Mucosa of rectum (tissue), 2 donors: ENCODE measurements around the gene CARNS1.
"Not testable (repeated sequence)": the region's sequence is repeated elsewhere in the genome, so short reads cannot be mapped to it uniquely, and the experiment has no call there.

Experiments
- H3K27ac ChIP-seq, 2 donors: one replicate each; pipeline ENCODE4 v1.7.0; 2013; ENCODE audit warnings: inconsistent platforms in 2 of 2, low read depth in 2 of 2, low read length in 2 of 2
- H3K27me3 ChIP-seq, 2 donors: one replicate each; pipeline ENCODE4 v1.7.0; 2013; ENCODE audit warnings: low read length in 2 of 2; ENCODE audit not compliant: control insufficient read depth in 2 of 2, insufficient read depth in 2 of 2
- H3K36me3 ChIP-seq, 2 donors: one replicate each; pipeline ENCODE4 v1.7.0; 2013; ENCODE audit warnings: low read length in 2 of 2; ENCODE audit not compliant: control insufficient read depth in 2 of 2, insufficient read depth in 2 of 2
- H3K4me1 ChIP-seq, 2 donors: one replicate each; pipeline ENCODE4 v1.7.0; 2013; ENCODE audit warnings: low read length in 2 of 2, mild to moderate bottlenecking in 1 of 2; ENCODE audit not compliant: control insufficient read depth in 2 of 2, insufficient read depth in 2 of 2
- H3K4me3 ChIP-seq, 2 donors: one replicate each; pipeline ENCODE4 v1.7.0; 2013; ENCODE audit warnings: low read length in 2 of 2
- H3K9ac ChIP-seq, 2 donors: one replicate each; pipeline ENCODE4 v1.7.0; 2013; ENCODE audit warnings: low read length in 2 of 2, low read depth in 1 of 2, mild to moderate bottlenecking in 1 of 2
- H3K9me3 ChIP-seq, 2 donors: one replicate each; pipeline ENCODE4 v1.7.0; 2013; ENCODE audit warnings: low read length in 2 of 2; ENCODE audit not compliant: control insufficient read depth in 2 of 2
- donor health status: healthy.
- donor health status: Normal muscosa, but diverticular disease.

Gene CARNS1

DNA sequence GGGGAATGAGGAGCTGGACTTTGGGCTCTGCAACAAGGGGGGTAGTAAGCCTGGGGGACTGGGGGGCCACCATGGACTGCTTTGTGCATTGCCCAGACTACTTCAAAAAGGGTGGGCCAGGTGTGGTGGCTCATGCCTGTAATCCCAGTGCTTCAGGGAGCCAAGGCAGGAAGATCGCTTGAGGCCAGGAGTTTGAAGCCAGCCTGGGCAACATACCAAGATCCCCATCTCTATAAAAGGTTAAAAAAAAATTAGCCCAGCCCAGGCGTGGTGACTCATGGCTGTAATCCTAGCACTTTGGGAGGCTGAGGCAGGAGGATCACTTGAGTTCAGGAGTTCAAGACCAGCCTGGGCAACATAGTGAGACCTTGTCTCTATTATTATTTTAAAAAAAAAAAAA lies 50.1 kb downstream of the CARNS1 start:
- H3K36me3 ChIP-seq, H3K27me3 ChIP-seq, H3K9me3 ChIP-seq: not testable (repeated sequence)
- H3K4me3 ChIP-seq = peak overlapping the region; percentile 81
- peak overlapping the region; percentile 97 for H3K27ac ChIP-seq
- H3K9ac ChIP-seq = peak overlapping the region in 1 of 2 donors; percentile 94
- H3K4me1 ChIP-seq = peaks cover 24 to 27% of the 10 kb centered on the region in 2 donors

DNA sequence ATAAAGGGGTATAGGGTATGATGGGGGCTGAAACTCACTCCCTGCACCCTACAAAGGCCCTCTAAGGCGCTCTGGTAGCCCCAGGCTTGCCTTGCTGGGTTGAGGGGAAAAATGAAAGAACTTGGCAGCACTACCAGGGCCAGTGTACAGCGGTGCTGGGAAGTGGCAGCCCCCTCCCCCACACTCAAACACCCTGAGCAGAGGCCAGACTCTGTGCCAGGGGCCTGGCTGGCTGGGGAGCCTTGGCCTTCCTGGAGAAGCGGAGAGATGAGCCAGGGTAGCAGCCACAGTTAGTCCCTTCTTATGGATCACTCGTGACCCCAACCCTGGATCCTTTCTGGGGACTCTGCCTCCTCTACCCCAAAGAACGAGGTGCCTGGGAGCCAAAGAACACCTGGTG lies 50.9 kb downstream of the CARNS1 start:
- no peak overlapping the region for H3K27ac ChIP-seq
- no peaks in the 10 kb centered on the region for H3K9me3 ChIP-seq
- no peaks in the 10 kb centered on the region for H3K27me3 ChIP-seq
- peaks cover 24 to 27% of the 10 kb centered on the region in 2 donors for H3K4me1 ChIP-seq
- no peak overlapping the region for H3K4me3 ChIP-seq
- no peaks in the 10 kb centered on the region for H3K36me3 ChIP-seq
- H3K9ac ChIP-seq = no peak overlapping the region

DNA sequence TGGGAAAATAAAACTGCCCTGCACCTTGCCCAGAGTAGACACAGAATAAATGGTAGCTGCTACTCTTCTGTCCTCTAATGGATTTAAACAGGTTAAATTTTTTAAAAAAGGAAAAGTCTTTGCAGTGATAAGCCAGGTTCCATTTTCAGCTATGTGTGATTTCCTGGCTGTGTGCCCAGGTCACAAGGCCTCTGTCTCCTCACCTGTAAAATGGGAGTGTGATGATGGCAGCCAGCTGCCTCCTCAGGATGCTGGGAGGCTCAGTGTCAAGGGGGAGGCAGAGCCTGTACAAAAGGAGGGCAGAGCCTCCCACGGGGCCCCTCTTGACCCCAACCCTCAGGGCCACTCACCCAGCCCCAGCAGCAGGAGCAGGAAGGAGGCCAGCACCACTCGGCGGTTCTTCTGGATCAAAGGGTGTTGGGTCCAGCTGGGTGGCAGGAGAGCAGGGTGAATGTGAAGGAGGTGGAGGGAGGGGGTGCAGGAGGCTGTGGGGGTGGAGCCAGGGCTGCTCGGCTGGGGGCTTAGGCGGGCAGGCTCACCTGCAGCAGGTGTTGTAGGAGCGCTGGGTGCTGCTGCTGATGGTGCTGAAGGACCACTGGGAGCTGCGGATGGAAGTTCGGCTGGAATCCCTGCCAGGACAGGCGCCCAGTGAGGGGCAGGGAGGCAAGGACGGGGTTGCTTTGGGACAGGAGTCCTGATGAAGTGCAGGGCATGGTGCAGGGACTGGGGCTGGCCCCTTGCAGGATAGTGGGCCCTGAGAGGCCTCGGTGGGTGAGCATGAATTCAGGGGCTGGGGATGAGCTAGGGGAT lies 51.7 kb downstream of the CARNS1 start:
- peak overlapping the region in 1 of 2 donors; percentile 24 for H3K9ac ChIP-seq
- H3K4me1 ChIP-seq = peaks cover 24 to 27% of the 10 kb centered on the region in 2 donors
- H3K36me3 ChIP-seq = no peaks in the 10 kb centered on the region
- no peak overlapping the region for H3K27ac ChIP-seq
- H3K4me3 ChIP-seq = no peak overlapping the region
- H3K9me3 ChIP-seq = no peaks in the 10 kb centered on the region
- no peaks in the 10 kb centered on the region for H3K27me3 ChIP-seq

DNA sequence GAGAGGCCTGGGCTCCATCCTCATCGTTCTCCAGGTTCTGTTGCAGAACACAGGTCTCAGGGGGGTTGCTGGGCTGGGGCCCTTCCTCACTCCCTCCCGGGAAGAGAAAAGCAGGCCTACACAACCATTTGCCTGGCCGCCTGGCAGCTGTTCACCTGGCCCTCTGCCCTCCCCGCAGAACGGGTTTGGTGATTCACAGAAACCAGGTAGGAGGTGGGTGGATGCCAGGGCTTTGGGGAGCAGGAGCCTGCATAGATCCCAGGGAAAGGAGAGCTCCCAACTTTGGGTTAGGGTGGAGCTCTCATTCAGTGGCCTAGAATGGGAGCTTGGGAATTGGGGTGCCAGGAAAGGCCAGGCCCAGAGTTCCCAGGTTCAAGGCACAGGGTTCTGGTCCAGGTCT lies 52.6 kb downstream of the CARNS1 start:
- H3K9me3 ChIP-seq = no peaks in the 10 kb centered on the region
- peaks cover 24 to 27% of the 10 kb centered on the region in 2 donors for H3K4me1 ChIP-seq
- H3K27ac ChIP-seq = peak overlapping the region; percentile 79 to 88
- peak overlapping the region; percentile 85 to 86 for H3K9ac ChIP-seq
- peak overlapping the region; percentile 76 to 79 for H3K4me3 ChIP-seq
- no peaks in the 10 kb centered on the region for H3K27me3 ChIP-seq
- no peaks in the 10 kb centered on the region for H3K36me3 ChIP-seq

DNA sequence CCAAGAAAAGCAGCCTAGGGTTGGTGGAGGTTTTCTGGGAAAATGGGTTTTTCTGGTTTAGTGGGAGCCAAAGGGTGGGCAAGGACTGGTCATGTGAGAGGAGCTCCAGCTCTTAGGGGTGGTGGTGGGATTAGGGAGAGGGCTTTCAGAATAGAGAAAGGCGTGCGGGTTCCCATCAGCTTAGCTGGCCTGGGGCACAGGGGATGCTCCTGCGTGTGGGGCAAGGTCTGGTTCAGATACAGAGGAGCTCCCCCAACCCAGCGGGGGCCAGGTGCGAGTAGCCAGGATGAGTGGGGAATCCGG lies 52.9 kb downstream of the CARNS1 start:
- Histone ChIP-seq H3K4me1 (peaks cover 24 to 27% of the 10 kb centered on the region in 2 donors), H3K36me3 (no peaks in the 10 kb centered on the region), H3K9me3 (no peaks in the 10 kb centered on the region), H3K4me3 (peak overlapping the region; percentile 76 to 79), H3K9ac (peak overlapping the region; percentile 85 to 86), H3K27ac (peak overlapping the region; percentile 79 to 88), H3K27me3 (no peaks in the 10 kb centered on the region)

DNA sequence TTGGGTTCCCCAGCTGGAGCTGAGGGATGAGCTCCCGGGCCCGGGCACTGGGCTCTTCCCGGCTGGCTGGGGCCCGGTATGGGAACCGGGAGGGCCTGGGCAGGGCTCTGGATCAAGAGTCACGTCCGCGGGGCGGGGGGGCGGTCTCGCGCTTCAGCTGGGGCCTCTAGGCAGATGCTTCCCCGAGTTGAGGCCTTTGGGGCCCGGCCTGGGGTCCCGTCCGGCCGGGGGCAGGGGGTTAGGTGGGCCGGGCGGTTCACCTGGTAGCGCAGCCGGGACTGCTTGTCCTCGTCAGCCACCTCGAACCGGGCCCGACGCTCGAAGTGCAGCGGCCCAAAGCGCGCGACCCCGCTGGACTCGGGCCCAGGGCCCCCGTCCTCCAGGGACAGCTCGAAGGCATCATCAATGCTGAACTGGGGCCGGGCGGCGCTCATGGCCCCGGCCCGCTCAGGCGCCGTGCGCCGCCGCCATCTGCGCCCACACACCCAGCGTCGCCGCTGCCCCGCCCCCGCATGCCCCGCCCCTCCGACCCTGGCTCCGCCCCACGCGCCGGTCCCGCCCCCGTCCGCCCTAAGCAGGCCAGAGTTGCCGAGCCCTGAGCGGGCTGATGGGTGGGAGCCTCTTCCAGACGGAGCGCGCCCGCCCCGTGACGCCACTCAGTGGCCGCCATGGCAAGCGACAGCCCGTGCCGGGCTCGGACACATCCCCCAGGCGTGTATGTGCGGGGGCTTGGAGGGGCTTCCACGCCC lies 53.5 kb downstream of the CARNS1 start, which contains the start of gene TMEM134:
Gene TMEM134, minus strand, starts transcription at position 493 of the 749 bp plus-strand sequence. Its CDS starts 59 bp downstream, at position 434.
- Histone ChIP-seq H3K9ac (peak within 1 kb of the TSS; percentile 85 to 97), H3K27me3 (no peaks in the 10 kb centered on the region), H3K4me1 (peaks cover 20 to 25% of the 10 kb centered on the region in 2 donors), H3K4me3 (peak within 1 kb of the TSS; percentile 76 to 86), H3K9me3 (no peaks in the 10 kb centered on the region), H3K27ac (peak within 1 kb of the TSS; percentile 79 to 88), H3K36me3 (no peaks in the 10 kb centered on the region)

DNA sequence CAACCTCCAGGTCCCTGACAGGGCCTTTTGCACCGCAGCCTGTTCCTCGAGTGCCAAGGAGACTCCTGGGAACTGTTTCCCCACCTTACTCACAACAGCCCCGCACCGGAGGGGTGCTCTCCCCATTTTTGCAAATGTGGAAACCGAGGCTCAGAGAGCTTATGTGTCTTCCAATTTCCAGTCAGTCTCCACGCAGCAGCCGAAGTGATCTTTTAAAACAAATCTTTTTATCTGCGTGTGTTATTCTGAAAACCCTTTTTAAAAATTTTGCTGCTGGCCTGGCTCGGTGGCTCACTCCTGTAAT lies 54.0 kb downstream of the CARNS1 start:
- Histone ChIP-seq H3K4me1 (peaks cover 15 to 19% of the 10 kb centered on the region in 2 donors), H3K9me3 (no peaks in the 10 kb centered on the region), H3K27me3 (no peaks in the 10 kb centered on the region), H3K36me3 (no peaks in the 10 kb centered on the region), H3K4me3 (peak overlapping the region; percentile 76 to 86), H3K27ac (peak overlapping the region; percentile 72 to 82), H3K9ac (peak overlapping the region; percentile 80 to 97)

DNA sequence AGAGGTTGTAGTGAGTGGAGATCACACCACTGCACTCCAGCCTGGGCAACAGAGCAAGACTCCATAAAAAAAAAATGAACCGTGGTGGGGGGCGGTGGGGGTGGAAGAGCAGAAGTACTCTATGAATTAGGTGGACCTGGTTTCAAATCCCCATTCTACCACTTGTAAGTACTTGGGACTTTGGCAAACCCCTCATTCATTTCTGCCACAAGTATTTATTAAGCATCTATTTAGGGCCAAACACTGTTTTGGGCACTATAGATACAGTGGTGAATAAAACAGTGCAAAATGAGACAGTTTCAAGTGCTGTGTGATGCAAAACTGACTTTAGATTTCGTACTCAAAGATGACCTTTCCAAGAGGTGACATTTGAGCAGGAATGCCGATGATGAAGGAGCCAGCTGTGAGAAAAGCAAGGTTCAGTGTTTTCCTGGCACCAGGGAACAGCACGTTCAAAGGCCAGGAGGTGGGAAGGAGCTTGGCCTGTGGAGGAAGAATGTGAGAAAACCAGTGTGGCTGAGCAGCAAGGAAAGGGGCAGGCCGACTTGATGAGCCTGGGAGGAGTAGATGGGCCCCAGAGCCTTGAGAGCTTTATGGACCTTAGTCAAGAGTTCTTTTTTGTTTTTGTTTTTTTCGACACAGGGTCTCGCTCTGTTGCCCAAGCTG lies 55.0 kb downstream of the CARNS1 start:
- Histone ChIP-seq H3K36me3 (no peaks in the 10 kb centered on the region), H3K9ac (no peak overlapping the region), H3K27ac (no peak overlapping the region), H3K27me3 (no peaks in the 10 kb centered on the region), H3K4me3 (no peak overlapping the region), H3K4me1 (peaks cover 10 to 15% of the 10 kb centered on the region in 2 donors), H3K9me3 (no peaks in the 10 kb centered on the region)

DNA sequence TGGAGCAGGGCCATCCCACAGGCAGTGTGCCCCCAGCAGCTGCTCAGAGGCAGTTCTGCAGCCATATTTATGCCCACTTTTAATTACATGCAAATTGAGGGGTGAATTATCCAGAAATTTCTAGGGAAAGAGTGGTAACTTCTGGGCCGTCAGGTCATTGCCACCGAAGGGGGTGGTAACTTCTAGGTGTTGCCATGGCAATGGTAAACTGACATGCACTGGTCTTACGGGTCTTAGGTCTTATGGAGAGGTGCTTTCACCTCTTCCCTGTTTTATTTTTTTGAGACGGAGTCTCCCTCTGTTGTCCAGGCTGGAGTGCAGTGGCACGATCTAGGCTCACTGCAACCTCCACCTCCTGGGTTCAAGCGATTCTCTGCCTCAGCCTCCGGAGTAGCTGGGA lies 57.4 kb downstream of the CARNS1 start:
- H3K4me1 ChIP-seq = peaks cover 6 to 8% of the 10 kb centered on the region in 2 donors
- H3K36me3 ChIP-seq = no peaks in the 10 kb centered on the region
- H3K27ac ChIP-seq = no peak overlapping the region
- no peak overlapping the region for H3K9ac ChIP-seq
- no peaks in the 10 kb centered on the region for H3K9me3 ChIP-seq
- H3K27me3 ChIP-seq = no peaks in the 10 kb centered on the region
- no peak overlapping the region for H3K4me3 ChIP-seq
